Measurements from ENCODE around the gene NAA15.
A peak's percentile ranks its signal among the peaks of the same experiment; 100 is the strongest.

Gene NAA15

DNA sequence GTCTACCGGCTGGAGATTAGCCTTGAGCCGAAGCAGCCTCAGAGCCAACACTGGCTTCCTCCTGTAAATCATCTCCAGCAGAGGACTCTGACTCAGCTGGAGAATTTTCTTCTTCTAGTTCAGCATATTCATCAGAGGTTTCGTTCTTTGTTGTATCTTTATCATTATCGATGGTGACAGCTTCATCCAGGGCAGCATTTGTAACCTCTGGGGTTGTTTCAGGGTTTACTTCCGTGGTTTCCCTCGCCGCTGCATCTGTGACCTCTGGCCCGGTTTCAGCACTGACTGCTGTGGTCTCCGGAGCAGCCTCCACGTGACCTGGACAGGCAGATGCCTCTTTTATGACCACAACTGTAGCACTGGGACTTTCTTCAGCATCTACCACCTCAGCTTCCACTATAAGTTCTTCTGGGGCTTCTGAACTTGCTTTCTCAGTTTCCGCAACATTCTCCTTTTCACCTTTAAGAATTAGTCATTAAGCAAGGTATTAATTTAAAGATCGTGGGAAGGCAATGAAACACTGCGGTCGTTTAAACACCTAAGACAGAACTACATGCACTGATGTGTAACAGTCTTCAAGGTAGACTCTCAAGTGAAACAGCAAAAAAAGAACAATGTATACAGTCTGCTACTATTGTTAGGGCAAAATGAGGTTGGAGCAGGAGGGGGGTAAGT is 34.6 kb upstream of the NAA15 start:
- Histone ChIP-seq H3K27me3 (ENCODE audit: control insufficient read depth, low read length) (no peaks in the 10 kb centered on the region), H3K27ac (ENCODE audit: low read depth, low read length) (no peak overlapping the region), H3K4me2 (ENCODE audit: low read length) (peak overlapping the region; percentile 58), H3K9me2 (replicated peaks; ENCODE audit: control insufficient read depth, low read length) (no peaks in the 10 kb centered on the region), H3K9me3 (ENCODE audit: control insufficient read depth, insufficient read depth, low read length) (no peaks in the 10 kb centered on the region), H3K4me3 (ENCODE audit: low read length) (peak overlapping the region; percentile 42), H3K79me2 (ENCODE audit: control insufficient read depth, low read length) (no peaks in the 10 kb centered on the region), H3K4me1 (ENCODE audit: control insufficient read depth, low read length) (peaks cover 18% of the 10 kb centered on the region), H3F3A (ENCODE audit: control insufficient read depth, insufficient read depth) (no peaks in the 10 kb centered on the region), H4K20me1 (ENCODE audit: control insufficient read depth, insufficient read depth, low read depth, low read length) (no peaks in the 10 kb centered on the region), H3K36me3 (ENCODE audit: control insufficient read depth, low read length) (no peaks in the 10 kb centered on the region)
- TF ChIP-seq EZH2phosphoT487 (IDR thresholded peaks at IDR 0.05; ENCODE audit: borderline replicate concordance, low read length) = no peak
- TF ChIP-seq, protein P1, sequence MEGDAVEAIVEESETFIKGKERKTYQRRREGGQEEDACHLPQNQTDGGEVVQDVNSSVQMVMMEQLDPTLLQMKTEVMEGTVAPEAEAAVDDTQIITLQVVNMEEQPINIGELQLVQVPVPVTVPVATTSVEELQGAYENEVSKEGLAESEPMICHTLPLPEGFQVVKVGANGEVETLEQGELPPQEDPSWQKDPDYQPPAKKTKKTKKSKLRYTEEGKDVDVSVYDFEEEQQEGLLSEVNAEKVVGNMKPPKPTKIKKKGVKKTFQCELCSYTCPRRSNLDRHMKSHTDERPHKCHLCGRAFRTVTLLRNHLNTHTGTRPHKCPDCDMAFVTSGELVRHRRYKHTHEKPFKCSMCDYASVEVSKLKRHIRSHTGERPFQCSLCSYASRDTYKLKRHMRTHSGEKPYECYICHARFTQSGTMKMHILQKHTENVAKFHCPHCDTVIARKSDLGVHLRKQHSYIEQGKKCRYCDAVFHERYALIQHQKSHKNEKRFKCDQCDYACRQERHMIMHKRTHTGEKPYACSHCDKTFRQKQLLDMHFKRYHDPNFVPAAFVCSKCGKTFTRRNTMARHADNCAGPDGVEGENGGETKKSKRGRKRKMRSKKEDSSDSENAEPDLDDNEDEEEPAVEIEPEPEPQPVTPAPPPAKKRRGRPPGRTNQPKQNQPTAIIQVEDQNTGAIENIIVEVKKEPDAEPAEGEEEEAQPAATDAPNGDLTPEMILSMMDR (IDR thresholded peaks at IDR 0.05; ENCODE audit: low read depth, low read length, poor library complexity, severe bottlenecking) = no peak

DNA sequence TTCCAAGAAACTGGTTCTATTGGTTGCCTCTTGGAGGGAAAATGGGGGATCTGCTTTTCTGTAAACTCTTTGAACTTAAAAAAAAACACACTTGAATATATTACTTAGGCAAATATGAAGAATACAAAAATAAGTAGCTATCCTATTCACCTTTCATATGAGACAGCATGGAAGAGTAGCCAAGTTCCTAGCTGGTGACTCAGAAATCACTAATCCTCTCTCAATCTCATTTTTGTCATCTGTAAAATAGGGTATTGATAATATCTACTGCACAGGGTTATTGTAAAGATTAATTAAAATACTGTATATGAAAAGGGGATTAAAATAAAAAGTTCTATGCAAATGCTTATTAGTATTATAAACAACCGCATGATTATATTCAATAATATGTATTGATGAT is 34.0 kb upstream of the NAA15 start:
- Histone ChIP-seq H3K4me3 (ENCODE audit: low read length) (peak overlapping the region; percentile 42), H3K27ac (ENCODE audit: low read depth, low read length) (no peak overlapping the region)

DNA sequence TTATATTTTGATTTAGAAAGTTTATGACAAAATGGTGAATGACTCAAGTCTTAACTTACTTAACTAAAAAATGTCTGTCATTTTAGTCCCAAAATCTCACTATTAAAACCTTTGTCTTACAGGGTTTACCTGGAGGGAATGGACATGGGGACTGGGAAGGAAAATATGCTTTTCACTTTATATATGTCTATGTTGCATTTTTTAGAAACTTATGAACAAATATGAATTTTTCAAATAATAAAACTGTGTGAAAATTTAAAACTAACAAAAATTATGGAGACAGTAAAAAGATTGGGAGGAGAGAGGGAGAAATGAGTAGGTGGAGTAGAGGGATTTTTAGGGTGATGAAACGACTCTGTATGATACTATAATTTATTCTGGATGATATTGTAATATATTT is 27.5 kb upstream of the NAA15 start:
- Histone ChIP-seq H4K20me1 (ENCODE audit: control insufficient read depth, insufficient read depth, low read depth, low read length) (no peaks in the 10 kb centered on the region), H3K4me3 (ENCODE audit: low read length) (no peak overlapping the region), H3K36me3 (ENCODE audit: control insufficient read depth, low read length) (no peaks in the 10 kb centered on the region), H3K4me2 (ENCODE audit: low read length) (no peak overlapping the region), H3K4me1 (ENCODE audit: control insufficient read depth, low read length) (no peaks in the 10 kb centered on the region), H3K9me2 (replicated peaks; ENCODE audit: control insufficient read depth, low read length) (no peaks in the 10 kb centered on the region), H3K79me2 (ENCODE audit: control insufficient read depth, low read length) (no peaks in the 10 kb centered on the region), H3K27me3 (ENCODE audit: control insufficient read depth, low read length) (peaks cover 7% of the 10 kb centered on the region), H3K9me3 (ENCODE audit: control insufficient read depth, insufficient read depth, low read length) (no peaks in the 10 kb centered on the region), H3K27ac (ENCODE audit: low read depth, low read length) (no peak overlapping the region), H3F3A (ENCODE audit: control insufficient read depth, insufficient read depth) (no peaks in the 10 kb centered on the region)
- TF ChIP-seq EZH2phosphoT487 (IDR thresholded peaks at IDR 0.05; ENCODE audit: borderline replicate concordance, low read length) = no peak
- TF ChIP-seq, protein P1 (IDR thresholded peaks at IDR 0.05; ENCODE audit: low read depth, low read length, poor library complexity, severe bottlenecking) = no peak

More for the DNA sequence above, 34.0 kb upstream of the NAA15 start:
- Histone ChIP-seq H3K9me3 (ENCODE audit: control insufficient read depth, insufficient read depth, low read length) (no peaks in the 10 kb centered on the region), H4K20me1 (ENCODE audit: control insufficient read depth, insufficient read depth, low read depth, low read length) (no peaks in the 10 kb centered on the region), H3K4me1 (ENCODE audit: control insufficient read depth, low read length) (peaks cover 18% of the 10 kb centered on the region), H3K27me3 (ENCODE audit: control insufficient read depth, low read length) (no peaks in the 10 kb centered on the region), H3F3A (ENCODE audit: control insufficient read depth, insufficient read depth) (no peaks in the 10 kb centered on the region), H3K9me2 (replicated peaks; ENCODE audit: control insufficient read depth, low read length) (no peaks in the 10 kb centered on the region), H3K79me2 (ENCODE audit: control insufficient read depth, low read length) (no peaks in the 10 kb centered on the region), H3K36me3 (ENCODE audit: control insufficient read depth, low read length) (no peaks in the 10 kb centered on the region), H3K4me2 (ENCODE audit: low read length) (peak overlapping the region; percentile 58)
- no peak for TF ChIP-seq EZH2phosphoT487 (IDR thresholded peaks at IDR 0.05; ENCODE audit: borderline replicate concordance, low read length)
- TF ChIP-seq, protein P1 (IDR thresholded peaks at IDR 0.05; ENCODE audit: low read depth, low read length, poor library complexity, severe bottlenecking) = no peak
